ENCODE data around the gene TSC1. TPM values are rescaled to one million over a fixed set of nuclear protein-coding genes. Genes with fewer than 3 reads are reported as not detected.
"Not testable (repeated sequence)": the region's sequence is repeated elsewhere in the genome, so short reads cannot be mapped to it uniquely, and the experiment has no call there.

TSC1 gene
- total RNA-seq, 2 experiments from 2014 or later: 38.5 to 43.0 TPM

DNA sequence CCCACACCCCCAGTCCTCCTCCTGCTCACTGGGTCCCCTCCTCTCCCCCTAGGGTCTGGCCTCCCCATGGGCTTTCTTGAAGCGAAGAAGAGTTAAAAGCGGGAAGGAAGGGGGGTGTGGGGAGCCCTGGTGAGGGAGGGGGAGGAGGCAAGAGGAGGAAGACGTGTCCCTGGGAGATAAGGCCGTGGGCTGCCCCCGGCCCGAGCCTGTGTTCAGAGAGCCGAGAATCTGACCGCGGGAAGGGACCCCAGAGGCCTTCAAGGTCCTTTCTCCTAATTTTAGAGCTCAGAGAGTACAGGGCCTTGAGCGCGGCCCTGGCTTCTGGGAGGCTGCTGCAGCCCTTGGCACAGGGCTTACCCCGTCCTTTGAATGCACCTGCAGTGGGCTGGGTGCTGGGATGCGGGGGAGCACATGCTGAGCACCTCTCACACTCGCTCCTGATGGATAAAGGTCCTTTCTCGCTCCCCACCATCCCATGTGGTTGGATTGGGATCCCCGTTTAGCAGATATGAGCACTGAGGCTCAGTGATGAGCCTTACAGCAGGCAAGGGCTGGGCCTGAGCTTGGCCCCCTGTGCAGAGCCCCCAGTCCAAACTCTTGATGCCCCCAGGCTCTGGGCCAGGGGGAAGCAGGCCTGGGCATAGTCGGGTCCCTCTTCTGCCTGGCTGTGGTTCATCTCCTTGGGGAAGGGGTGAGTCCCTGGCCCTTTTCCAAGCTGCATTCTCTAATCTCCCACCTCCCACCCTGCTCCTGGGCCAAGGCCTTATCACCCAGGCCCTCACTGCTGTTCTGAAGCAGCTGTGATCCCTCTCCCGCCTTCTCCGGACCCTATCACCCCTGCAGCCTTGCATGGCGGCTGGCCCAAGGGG lies 40.0 kb upstream of the TSC1 start:
- no peaks in the 10 kb centered on the region for H3K9me3 Mint-ChIP-seq
- DNase-seq (no peak), ATAC-seq (ENCODE audit: low read depth) (no peak)
- H3K4me1 Mint-ChIP-seq: no peaks in the 10 kb centered on the region
- POLR2A ChIA-PET: interaction anchor here (1.0 kb wide), 1 partner anchor 40 kb away, joined by 3 read pairs; the partner anchor contains the start of gene TSC1
- H3K27me3 Mint-ChIP-seq: peaks cover 51% of the 10 kb centered on the region
- no peak overlapping the region for H3K27ac Mint-ChIP-seq
- H3K4me3 Mint-ChIP-seq: no peak overlapping the region
- no peaks in the 10 kb centered on the region for H3K36me3 Mint-ChIP-seq

DNA sequence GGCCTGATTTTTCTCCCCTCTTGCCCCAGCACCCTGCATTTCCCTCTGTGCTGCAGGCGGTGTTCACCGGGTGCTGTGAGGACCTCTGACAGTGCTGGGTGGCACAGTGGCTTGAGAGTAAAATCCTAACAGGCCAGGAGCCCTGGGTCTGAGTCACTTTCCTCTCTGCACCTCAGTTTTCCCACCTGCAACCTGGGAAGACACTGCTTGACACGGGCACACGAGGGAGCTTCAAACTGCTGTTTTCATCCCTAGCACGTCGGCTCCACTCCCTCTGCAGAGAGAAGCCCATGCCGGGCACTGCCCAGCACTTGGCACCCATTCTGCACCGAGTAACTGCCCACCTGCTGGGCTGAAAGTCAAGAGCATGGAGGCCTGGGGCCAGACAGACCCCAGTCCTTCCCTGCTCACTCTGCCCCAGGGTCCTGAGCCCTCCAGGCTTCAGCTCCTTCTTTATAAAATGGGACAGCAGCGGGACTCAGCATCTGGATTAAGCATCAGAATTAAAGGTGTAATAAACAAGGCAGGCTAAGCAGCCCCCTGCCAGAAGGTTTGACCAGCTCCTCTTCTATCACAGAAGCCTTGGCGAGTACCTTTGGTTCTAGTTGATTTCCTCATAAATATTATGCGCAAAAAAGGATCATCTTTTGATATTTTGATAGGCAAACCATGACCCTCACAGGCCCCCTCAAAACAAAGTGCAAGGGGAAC lies 39.2 kb upstream of the TSC1 start:
- Mint-ChIP-seq H3K4me1 (peaks cover 1% of the 10 kb centered on the region), H3K36me3 (no peaks in the 10 kb centered on the region), H3K27me3 (peaks cover 59% of the 10 kb centered on the region), H3K9me3 (no peaks in the 10 kb centered on the region), H3K4me3 (no peak overlapping the region), H3K27ac (no peak overlapping the region)
- ATAC-seq (ENCODE audit: low read depth): no peak
- POLR2A ChIA-PET: interaction anchor here (1.0 kb wide), 1 partner anchor 39 kb away, joined by 3 read pairs; the partner anchor contains the start of gene TSC1
- DNase-seq: no peak

DNA sequence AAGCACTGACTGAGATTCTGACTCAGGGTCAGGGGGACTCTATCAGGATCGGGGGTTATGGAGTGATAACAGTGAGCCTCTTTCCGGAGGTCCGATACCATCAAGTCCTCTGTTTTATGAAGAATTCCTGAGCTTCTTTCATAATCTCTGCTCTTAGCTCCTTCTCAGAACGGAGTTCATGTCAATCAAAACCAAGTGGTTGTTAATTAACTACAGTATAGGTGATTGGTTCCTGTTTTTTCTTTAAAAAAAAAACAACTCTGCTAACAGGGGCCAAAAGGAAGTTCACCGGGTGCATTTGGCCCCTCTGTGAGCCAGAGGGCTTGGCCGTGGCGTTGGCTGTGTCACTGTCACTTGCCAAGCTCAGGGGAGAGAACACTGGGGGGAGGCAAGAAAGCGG lies 38.0 kb upstream of the TSC1 start:
- peaks cover 4% of the 10 kb centered on the region for H3K4me1 Mint-ChIP-seq
- no peaks in the 10 kb centered on the region for H3K36me3 Mint-ChIP-seq
- no peak for ATAC-seq (ENCODE audit: low read depth)
- POLR2A ChIA-PET: no interaction called here
- H3K27ac Mint-ChIP-seq: no peak overlapping the region
- H3K4me3 Mint-ChIP-seq: no peak overlapping the region
- peaks cover 69% of the 10 kb centered on the region for H3K27me3 Mint-ChIP-seq
- no peaks in the 10 kb centered on the region for H3K9me3 Mint-ChIP-seq
- DNase-seq: no peak

DNA sequence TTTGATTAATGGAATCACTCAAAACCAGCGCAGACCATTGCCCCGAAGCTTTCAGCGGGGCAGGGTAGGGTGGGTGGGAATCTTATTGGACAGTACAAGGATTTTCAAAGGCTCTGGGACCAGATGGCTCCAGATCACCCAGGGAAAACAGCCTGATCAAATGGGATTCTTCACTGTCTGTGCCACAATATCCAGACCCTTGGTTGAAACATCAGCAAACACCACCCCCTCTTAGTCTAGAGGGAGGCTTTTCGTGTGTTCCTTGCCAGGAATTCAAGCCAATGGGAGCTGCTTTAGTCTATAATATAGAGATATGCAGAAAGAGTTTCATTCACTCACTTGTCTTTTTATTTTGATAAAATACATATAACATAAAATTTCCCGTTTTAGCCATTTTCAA lies 35.7 kb upstream of the TSC1 start:
- peaks cover 76% of the 10 kb centered on the region for H3K27me3 Mint-ChIP-seq

DNA sequence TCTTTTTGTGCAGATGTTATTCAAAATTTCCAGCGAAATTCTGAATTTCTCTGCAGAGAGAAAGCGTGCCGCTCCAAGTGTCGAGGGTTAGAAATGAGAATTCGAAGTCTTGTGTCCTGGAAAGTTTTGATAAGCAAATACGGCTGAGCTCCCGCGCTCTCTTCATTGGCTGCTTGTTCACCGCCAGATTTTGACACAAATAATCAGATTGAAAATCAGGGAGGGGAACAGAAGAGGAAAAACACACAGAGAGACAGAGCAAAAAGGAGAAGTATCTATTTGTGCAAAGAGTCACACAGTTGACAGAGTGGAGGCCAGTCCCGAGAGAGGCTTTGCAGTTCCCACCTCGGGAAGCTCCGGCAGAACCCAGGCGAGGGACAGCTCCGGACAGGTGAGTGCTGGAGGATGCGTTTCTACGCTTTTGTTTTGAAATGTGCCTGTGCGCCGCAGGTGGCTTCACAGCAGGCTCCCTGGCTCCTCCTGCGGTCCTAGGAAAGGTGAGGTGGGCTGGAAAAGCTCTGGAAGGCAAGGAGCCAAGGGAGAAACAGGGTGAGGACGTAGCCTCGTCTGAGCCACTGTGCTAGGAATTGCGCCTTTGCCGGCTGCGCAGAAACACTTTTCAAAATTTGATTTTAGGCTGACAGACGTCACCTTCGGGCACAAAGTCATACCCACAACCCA lies 34.2 kb upstream of the TSC1 start, which contains the start of gene GFI1B:
Gene GFI1B (plus strand): TSS at position 244 of the 681 bp plus-strand sequence. CDS start 7,985 bp downstream, outside the sequence.
- no peak within 1 kb of the TSS for H3K4me3 Mint-ChIP-seq
- H3K9me3 Mint-ChIP-seq: no peaks in the 10 kb centered on the region
- ATAC-seq (ENCODE audit: low read depth): no peak
- DNase-seq: no peak
- H3K36me3 Mint-ChIP-seq: no peaks in the 10 kb centered on the region
- POLR2A ChIA-PET: no interaction called here
- no peak within 1 kb of the TSS for H3K27ac Mint-ChIP-seq
- peaks cover 4% of the 10 kb centered on the region for H3K4me1 Mint-ChIP-seq
- peaks cover 78% of the 10 kb centered on the region for H3K27me3 Mint-ChIP-seq

More for the DNA sequence above, 35.7 kb upstream of the TSC1 start:
- no peak overlapping the region for H3K4me3 Mint-ChIP-seq
- POLR2A ChIA-PET: no interaction called here
- peaks cover 4% of the 10 kb centered on the region for H3K4me1 Mint-ChIP-seq
- H3K36me3 Mint-ChIP-seq: no peaks in the 10 kb centered on the region
- ATAC-seq (ENCODE audit: low read depth) (no peak), DNase-seq (no peak)
- no peak overlapping the region for H3K27ac Mint-ChIP-seq
- H3K9me3 Mint-ChIP-seq: no peaks in the 10 kb centered on the region

DNA sequence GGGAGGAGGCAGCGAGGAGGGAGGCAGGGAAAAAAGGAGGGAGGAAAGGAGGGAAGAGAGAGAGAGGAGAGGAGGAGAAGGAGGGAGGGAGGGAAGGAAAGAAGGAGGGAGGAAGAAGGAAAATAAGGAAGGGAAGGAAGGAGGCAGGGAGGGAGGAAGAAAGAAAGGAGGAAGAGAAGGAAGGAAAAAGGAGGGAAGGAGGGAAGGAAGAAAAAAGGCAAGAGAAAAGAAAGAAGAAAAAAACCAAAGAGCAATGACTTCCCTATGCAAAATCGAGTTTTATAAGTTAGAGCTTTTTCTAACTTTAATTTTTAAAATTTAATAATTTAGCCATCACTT lies 33.7 kb upstream of the TSC1 start:
- Mint-ChIP-seq H3K27me3 (peaks cover 78% of the 10 kb centered on the region), H3K4me3 (no peak overlapping the region), H3K9me3 (no peaks in the 10 kb centered on the region), H3K36me3 (no peaks in the 10 kb centered on the region), H3K4me1 (peaks cover 4% of the 10 kb centered on the region), H3K27ac (no peak overlapping the region)
- ATAC-seq (ENCODE audit: low read depth) (no peak), DNase-seq (no peak)
- POLR2A ChIA-PET: no interaction called here

DNA sequence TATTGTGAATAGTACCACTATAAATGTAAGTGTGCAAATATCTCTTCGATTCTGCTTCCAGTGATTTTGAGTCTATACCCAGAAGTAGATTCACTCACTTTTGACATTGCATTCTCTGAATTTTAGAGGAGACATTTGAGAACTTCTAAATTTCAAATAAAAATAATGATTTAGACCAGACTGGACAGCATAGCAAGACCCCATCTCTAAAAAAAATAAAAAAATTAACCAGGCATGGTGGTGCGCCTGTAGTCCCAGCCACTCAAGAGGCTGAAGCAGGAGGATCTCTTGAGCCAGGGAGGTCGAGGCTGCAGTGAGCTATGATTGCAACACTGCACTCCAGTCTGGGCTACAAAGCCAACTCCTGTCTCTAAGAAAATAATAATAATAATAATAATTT lies 32.2 kb upstream of the TSC1 start:
- Mint-ChIP-seq H3K4me1 (peaks cover 4% of the 10 kb centered on the region), H3K36me3 (no peaks in the 10 kb centered on the region), H3K27ac (no peak overlapping the region), H3K9me3 (no peaks in the 10 kb centered on the region), H3K27me3 (peaks cover 64% of the 10 kb centered on the region), H3K4me3 (no peak overlapping the region)
- ATAC-seq (ENCODE audit: low read depth) (no peak), DNase-seq (no peak)
- POLR2A ChIA-PET: no interaction called here

DNA sequence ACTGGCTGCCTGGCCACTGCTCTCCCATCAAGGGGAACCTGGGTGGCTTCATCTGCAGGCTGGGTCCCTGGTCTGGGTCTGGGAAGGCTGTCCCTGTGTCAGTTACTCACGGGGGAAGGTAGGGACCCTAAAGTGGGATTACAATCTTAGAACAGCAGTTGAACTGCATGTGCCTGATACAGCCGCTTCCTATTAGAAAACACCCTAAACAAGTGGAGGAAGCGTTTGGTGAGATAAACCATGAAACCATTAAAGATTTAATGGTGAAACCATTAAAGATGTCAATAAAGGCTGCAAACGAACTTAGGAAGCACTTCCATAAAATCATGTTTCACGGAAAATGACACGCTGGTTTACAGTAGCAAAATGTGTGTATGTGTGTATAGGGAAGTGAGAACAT lies 31.5 kb upstream of the TSC1 start:
- peaks cover 58% of the 10 kb centered on the region for H3K27me3 Mint-ChIP-seq
- POLR2A ChIA-PET: no interaction called here

DNA sequence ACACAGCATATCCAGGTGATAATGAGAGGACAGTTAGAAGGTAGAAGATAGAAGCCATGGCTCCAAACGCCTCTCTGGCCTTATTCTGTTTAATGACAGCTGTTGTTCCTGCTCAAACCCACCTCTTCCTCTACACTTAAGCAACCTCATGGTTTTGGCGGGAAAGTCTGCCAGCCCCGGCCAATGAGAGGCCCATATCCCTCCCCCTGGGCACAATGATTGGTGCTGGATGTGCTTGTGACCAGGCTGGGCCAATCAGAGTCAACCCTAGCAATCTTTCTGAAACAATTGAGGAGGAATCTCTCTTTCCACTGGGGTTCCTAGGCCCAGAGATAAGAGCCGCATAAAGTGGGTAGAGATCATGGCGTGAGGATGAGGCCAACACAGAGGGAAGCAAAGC lies 29.3 kb upstream of the TSC1 start:
- H3K9me3 Mint-ChIP-seq: no peaks in the 10 kb centered on the region
- H3K27ac Mint-ChIP-seq: no peak overlapping the region
- H3K27me3 Mint-ChIP-seq: peaks cover 43% of the 10 kb centered on the region
- no peak for DNase-seq
- POLR2A ChIA-PET: interaction anchor here (0.7 kb wide), 2 partner anchors 44 to 394 kb away, joined by 5 to 6 read pairs; no protein-coding TSS in a partner anchor
- H3K36me3 Mint-ChIP-seq: no peaks in the 10 kb centered on the region
- no peak overlapping the region for H3K4me3 Mint-ChIP-seq
- no peak for ATAC-seq (ENCODE audit: low read depth)
- peaks cover 6% of the 10 kb centered on the region for H3K4me1 Mint-ChIP-seq

More for the DNA sequence above, 31.5 kb upstream of the TSC1 start:
- DNase-seq (no peak), ATAC-seq (ENCODE audit: low read depth) (no peak)
- no peak overlapping the region for H3K4me3 Mint-ChIP-seq
- no peaks in the 10 kb centered on the region for H3K9me3 Mint-ChIP-seq
- H3K4me1 Mint-ChIP-seq: peaks cover 4% of the 10 kb centered on the region
- no peak overlapping the region for H3K27ac Mint-ChIP-seq
- no peaks in the 10 kb centered on the region for H3K36me3 Mint-ChIP-seq

DNA sequence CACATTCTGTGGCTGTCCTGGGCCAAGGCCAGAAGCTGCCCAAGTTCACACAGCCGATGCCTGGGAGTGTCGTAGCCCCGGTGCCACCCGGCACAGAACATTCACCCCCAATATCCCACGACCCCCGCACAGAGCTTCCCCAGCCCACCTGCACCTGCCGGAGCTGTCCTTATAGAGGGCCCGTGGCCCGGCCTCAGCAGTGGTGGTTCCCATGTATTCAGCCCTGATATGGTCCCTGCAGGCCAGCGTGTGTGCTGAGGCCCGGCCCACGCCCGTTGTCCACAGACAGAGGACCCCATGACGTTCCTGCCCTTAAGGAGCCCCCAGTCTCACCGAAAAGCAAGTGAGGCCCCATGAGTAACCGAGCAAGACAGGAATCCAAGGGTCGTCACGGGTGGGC lies 28.8 kb upstream of the TSC1 start:
- H3K36me3 Mint-ChIP-seq: no peaks in the 10 kb centered on the region
- H3K4me3 Mint-ChIP-seq: no peak overlapping the region
- H3K9me3 Mint-ChIP-seq: no peaks in the 10 kb centered on the region
- H3K27ac Mint-ChIP-seq: no peak overlapping the region
- POLR2A ChIA-PET: no interaction called here
- H3K4me1 Mint-ChIP-seq: peaks cover 2% of the 10 kb centered on the region
- DNase-seq (no peak), ATAC-seq (ENCODE audit: low read depth) (no peak)
- H3K27me3 Mint-ChIP-seq: peaks cover 37% of the 10 kb centered on the region

DNA sequence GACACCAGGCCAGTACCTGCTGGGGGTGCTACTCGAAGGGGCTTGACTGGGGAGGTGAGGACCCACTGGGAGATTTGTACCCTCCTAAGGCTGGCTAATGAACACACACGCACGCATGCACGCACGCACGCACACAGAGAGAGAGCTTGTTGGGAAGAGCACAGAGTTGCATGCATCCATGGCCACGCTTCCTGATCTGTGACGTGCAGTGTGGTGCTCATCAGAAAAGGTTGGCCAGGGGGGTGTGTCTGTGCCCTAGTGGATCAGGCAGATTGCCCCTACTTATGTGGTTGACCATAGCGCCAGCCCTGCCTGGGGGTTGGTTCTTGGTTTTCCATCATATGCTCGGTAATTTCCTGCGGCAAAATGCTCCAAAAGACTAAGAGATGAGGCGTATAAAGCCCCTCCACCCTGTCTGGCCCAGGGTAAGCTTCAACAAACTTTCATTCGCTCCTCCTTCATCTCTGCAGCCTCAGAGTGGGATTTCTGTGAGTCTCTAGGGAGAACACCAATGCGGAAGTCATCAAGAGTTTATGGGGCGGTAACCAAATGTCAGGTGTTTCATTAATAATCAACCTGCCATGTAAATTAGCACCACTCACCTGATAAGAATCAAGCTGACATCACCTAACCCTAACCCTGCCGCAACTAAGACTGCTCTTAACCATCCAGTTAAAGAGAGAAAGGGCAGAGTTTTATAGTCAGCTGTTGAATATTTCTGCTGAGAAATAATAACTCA lies 26.1 kb upstream of the TSC1 start:
- no peak overlapping the region for H3K27ac Mint-ChIP-seq
- H3K27me3 Mint-ChIP-seq: peaks cover 20% of the 10 kb centered on the region
- H3K36me3 Mint-ChIP-seq: no peaks in the 10 kb centered on the region
- no peaks in the 10 kb centered on the region for H3K9me3 Mint-ChIP-seq
- no peak for ATAC-seq (ENCODE audit: low read depth)
- POLR2A ChIA-PET: no interaction called here
- DNase-seq: no peak
- H3K4me1 Mint-ChIP-seq: peaks cover 2% of the 10 kb centered on the region
- no peak overlapping the region for H3K4me3 Mint-ChIP-seq

DNA sequence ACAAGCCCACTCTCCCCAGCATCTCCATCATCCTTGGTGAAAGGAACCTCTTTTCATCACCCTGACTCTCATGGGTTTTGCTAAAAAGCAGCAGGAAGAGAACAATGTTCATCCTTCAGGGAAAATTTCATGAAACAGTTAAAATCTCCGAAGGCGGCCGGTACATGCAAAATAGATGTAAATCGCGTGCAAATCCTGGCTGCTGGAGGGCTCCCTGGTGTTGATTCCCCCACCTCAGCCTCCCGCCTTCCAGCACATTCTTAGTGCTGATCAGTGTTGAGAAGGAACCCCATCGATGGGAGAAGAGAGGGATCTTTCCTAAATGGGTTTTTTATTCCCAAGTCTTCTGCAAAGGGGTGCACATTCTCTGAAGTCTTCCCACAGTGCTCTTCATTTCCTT lies 25.4 kb upstream of the TSC1 start:
- Mint-ChIP-seq H3K27ac (no peak overlapping the region), H3K9me3 (no peaks in the 10 kb centered on the region)
- POLR2A ChIA-PET: no interaction called here

DNA sequence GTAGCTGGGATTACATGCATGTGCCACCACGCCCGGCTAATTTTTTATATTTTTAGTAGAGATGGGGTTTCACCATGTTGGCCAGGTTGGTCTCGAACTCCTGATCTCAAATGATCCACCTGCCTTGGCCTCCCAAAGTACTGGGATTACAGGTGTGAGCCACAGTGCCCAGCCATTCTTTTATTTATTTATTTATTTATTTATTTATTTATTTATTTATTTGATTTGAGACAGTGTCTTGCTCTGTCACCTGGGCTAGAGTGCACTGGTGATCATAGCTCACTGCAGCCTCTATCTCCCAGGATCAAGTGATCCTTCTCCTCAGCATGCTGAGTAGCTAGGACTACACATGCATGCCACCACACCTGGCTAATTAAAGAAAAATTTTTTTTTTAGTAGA lies 23.5 kb upstream of the TSC1 start:
- H3K4me1 Mint-ChIP-seq: not testable (repeated sequence)

More for the DNA sequence above, 25.4 kb upstream of the TSC1 start:
- Mint-ChIP-seq H3K4me1 (peaks cover 2% of the 10 kb centered on the region), H3K27me3 (peaks cover 21% of the 10 kb centered on the region), H3K36me3 (no peaks in the 10 kb centered on the region), H3K4me3 (no peak overlapping the region)
- ATAC-seq (ENCODE audit: low read depth): no peak
- DNase-seq: no peak

More for the DNA sequence above, 23.5 kb upstream of the TSC1 start:
- POLR2A ChIA-PET; H3K4me3 Mint-ChIP-seq; ATAC-seq (ENCODE audit: low read depth); H3K27me3 Mint-ChIP-seq; H3K9me3 Mint-ChIP-seq; H3K27ac Mint-ChIP-seq; H3K36me3 Mint-ChIP-seq; DNase-seq: not testable (repeated sequence)

All from activated naive CD8-positive, alpha-beta T cell treated with anti-CD3 and anti-CD28 coated beads, Interleukin-2, amount 10 ng/mL, durations not matched to agents 7 days and 5 days (primary cell).